NCI-H128 (cell line): ENCODE data around the gene XRN2.

Experiments
- DNase-seq: peaks from one replicate; lab custom pipeline; 2025; ENCODE audit not compliant: unreplicated experiment; lab: John Stamatoyannopoulos, UW

The XRN2 gene

GRCh38 chr20:21384308-21384892, 81.3 kb downstream of the XRN2 start:
- DNase-seq, result no peak

- no peak for DNase-seq
Measured at GRCh38 chr20:21386111-21386510, 83.0 kb downstream of the XRN2 start.

GRCh38 chr20:21387528-21387927, 84.4 kb downstream of the XRN2 start:
- peak; percentile 68 for DNase-seq

- no peak for DNase-seq
Measured at GRCh38 chr20:21388566-21388965, 85.4 kb downstream of the XRN2 start.

GRCh38 chr20:21389368-21389767, 86.2 kb downstream of the XRN2 start:
- no peak for DNase-seq

GRCh38 chr20:21390768-21391167, 87.6 kb downstream of the XRN2 start:
- DNase-seq, result no peak

GRCh38 chr20:21391185-21391971, 88.2 kb downstream of the XRN2 start:
- no peak for DNase-seq

GRCh38 chr20:21391972-21392352, 88.8 kb downstream of the XRN2 start:
- no peak for DNase-seq

GRCh38 chr20:21393166-21393565, 90.0 kb downstream of the XRN2 start:
- no peak for DNase-seq

GRCh38 chr20:21393816-21394519, 90.8 kb downstream of the XRN2 start:
- no peak for DNase-seq

GRCh38 chr20:21394551-21394950, 91.4 kb downstream of the XRN2 start:
- no peak for DNase-seq

- no peak for DNase-seq
Measured at GRCh38 chr20:21395051-21395665, 92.0 kb downstream of the XRN2 start.

- DNase-seq, result no peak
Measured at GRCh38 chr20:21395666-21396598, 92.8 kb downstream of the XRN2 start.

GRCh38 chr20:21396599-21397340, 93.6 kb downstream of the XRN2 start:
- no peak for DNase-seq

GRCh38 chr20:21397341-21398108, 94.4 kb downstream of the XRN2 start, which contains the start of gene NKX2-4:
Gene NKX2-4, minus strand, starts transcription at chr20:21397526. Its CDS starts 127 bp downstream, at chr20:21397399.
- DNase-seq, result no peak

GRCh38 chr20:21398109-21399004, 95.2 kb downstream of the XRN2 start:
- no peak for DNase-seq

GRCh38 chr20:21399005-21399475, 95.9 kb downstream of the XRN2 start:
- DNase-seq, result no peak

- DNase-seq, result no peak
Measured at GRCh38 chr20:21411725-21412124, 108.6 kb downstream of the XRN2 start.
